ENCODE measurements around the gene NR0B2.

GRCh38 chr1:26913389-26913753 lies 404 bp downstream of the NR0B2 start:
- TF ChIP-seq POLR2A (IDR thresholded peaks at IDR 0.05) = no peak
- no peak for TF ChIP-seq CTCF (IDR thresholded peaks at IDR 0.05)

Data from uterus (tissue), 2 donors.